HCT116 (cell line): Measurements from ENCODE around the gene SLK.

Source experiments
- POLR2A ChIP-seq: IDR thresholded peaks from 2 replicates; pipeline ENCODE4 v1.7.0; 2011; ENCODE audit warnings: borderline replicate concordance; ENCODE audit not compliant: insufficient read depth, insufficient read length; ENCODE audit errors: extremely low read depth
- POLR2AphosphoS5 ChIP-seq: IDR thresholded peaks from 2 replicates; pipeline ENCODE4 v1.6.1; 2011; ENCODE audit warnings: mild to moderate bottlenecking, low read depth, low read length, moderate library complexity
- ZFX ChIP-seq: fragments of 450-650 bp; IDR thresholded peaks from 2 replicates; pipeline ENCODE4 v1.6.1; 2017
- TF ChIP-seq, protein P1 (sequence below): IDR thresholded peaks from 2 replicates; pipeline ENCODE4 v1.6.1; 2012

- TF ChIP-seq POLR2AphosphoS5 (no peak), POLR2A (no peak), ZFX (no peak)
- TF ChIP-seq, protein P1, sequence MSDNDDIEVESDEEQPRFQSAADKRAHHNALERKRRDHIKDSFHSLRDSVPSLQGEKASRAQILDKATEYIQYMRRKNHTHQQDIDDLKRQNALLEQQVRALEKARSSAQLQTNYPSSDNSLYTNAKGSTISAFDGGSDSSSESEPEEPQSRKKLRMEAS, result no peak
Measured at GRCh38 chr10:104057717-104058116, 90.8 kb downstream of the SLK start.
